Muscle layer of colon (tissue), 2 donors: ENCODE results near the gene CTXN1.

Experiments
- H3K27ac ChIP-seq: one replicate; pipeline ENCODE4 v1.7.0; 2013; ENCODE audit warnings: low read depth, mild to moderate bottlenecking, low read length, moderate library complexity
- H3K27me3 ChIP-seq, 2 donors: one replicate each; pipeline ENCODE4 v1.7.0; 2013; ENCODE audit warnings: low read length in 2 of 2, mild to moderate bottlenecking in 2 of 2; ENCODE audit not compliant: insufficient read depth in 2 of 2, control insufficient read depth in 1 of 2
- H3K36me3 ChIP-seq: one replicate; pipeline ENCODE4 v1.7.0; 2013; ENCODE audit warnings: mild to moderate bottlenecking, low read length; ENCODE audit not compliant: insufficient read depth
- H3K4me1 ChIP-seq: one replicate; pipeline ENCODE4 v1.7.0; 2013; ENCODE audit warnings: mild to moderate bottlenecking, low read length; ENCODE audit not compliant: insufficient read depth
- H3K4me3 ChIP-seq, 2 donors: one replicate each; pipeline ENCODE4 v1.7.0; 2013; ENCODE audit warnings: low read length in 2 of 2, low read depth in 1 of 2, mild to moderate bottlenecking in 1 of 2, moderate library complexity in 1 of 2
- H3K9ac ChIP-seq: one replicate; pipeline ENCODE4 v1.7.0; 2013; ENCODE audit warnings: low read length
- H3K9me3 ChIP-seq: one replicate; pipeline ENCODE4 v1.7.0; 2013; ENCODE audit warnings: mild to moderate bottlenecking, low read length
- donor health status: abdominal sarcoma.
- donor health status: Adenocarcinoma of cecum.

CTXN1 gene

DNA sequence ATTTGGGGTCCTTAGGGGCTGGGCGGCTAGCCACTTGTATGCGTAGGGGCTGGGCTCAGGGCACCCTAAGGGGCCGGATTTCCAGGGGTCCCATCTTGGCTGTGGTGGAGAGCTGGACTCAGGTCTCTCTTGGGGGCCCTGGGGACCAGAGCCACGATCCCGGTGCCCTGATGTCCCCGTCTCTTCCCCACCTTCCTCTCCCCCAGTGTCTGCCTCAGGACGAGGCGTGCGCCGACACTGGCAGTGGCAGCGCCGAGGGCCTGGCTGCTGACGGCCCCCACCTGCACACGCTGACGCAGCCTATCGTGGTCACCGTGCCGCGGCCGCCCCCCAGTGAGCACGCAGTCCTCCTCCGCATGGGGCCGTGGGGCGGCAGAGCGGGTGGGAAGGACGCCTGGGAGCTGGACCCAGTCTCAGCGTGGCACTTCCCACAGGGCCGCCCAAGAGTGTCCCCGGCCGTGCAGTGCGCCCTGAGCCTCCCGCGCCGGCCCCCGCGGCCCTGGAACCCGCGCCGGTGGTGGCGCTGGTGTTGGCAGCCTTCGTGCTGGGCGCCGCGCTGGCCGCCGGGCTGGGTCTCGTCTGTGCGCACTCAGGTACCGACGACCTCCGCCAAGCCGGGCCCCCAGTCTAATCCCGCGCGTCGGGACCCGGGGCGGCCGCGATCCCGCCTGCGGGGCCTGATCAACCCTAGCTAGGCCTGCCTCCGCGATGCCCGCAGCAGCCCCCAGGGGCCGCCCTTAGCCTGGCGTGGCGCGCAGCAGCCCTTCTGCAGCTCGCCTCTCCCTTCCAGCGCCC is 8.5 kb downstream of the CTXN1 start:
- Histone ChIP-seq H3K4me1 (peaks cover 26% of the 10 kb centered on the region), H3K36me3 (peaks cover 10% of the 10 kb centered on the region), H3K27me3 (peaks cover 18 to 62% of the 10 kb centered on the region in 2 donors), H3K4me3 (no peak overlapping the region), H3K9me3 (no peaks in the 10 kb centered on the region), H3K9ac (no peak overlapping the region), H3K27ac (no peak overlapping the region)

DNA sequence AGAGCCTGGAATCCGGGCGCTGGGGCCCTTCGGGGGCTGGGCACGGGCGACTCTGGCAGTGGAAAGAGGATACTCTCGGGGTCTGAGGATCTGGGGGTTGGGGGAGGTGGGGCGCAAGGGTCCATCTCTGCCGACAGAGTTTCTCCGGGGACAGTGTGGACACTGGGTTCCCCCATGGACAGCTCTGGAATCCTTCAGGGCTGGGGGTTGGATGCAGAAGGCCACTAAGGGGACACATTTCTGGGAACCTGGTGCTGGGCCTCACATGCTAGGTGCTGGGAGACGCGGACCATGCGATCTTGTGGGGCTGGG is 9.0 kb downstream of the CTXN1 start:
- H3K27ac ChIP-seq: no peak overlapping the region
- peaks cover 21% of the 10 kb centered on the region for H3K4me1 ChIP-seq
- H3K36me3 ChIP-seq: peaks cover 7% of the 10 kb centered on the region
- H3K4me3 ChIP-seq: no peak overlapping the region
- H3K9ac ChIP-seq: no peak overlapping the region
- H3K9me3 ChIP-seq: no peaks in the 10 kb centered on the region
- peaks cover 18 to 62% of the 10 kb centered on the region in 2 donors for H3K27me3 ChIP-seq

DNA sequence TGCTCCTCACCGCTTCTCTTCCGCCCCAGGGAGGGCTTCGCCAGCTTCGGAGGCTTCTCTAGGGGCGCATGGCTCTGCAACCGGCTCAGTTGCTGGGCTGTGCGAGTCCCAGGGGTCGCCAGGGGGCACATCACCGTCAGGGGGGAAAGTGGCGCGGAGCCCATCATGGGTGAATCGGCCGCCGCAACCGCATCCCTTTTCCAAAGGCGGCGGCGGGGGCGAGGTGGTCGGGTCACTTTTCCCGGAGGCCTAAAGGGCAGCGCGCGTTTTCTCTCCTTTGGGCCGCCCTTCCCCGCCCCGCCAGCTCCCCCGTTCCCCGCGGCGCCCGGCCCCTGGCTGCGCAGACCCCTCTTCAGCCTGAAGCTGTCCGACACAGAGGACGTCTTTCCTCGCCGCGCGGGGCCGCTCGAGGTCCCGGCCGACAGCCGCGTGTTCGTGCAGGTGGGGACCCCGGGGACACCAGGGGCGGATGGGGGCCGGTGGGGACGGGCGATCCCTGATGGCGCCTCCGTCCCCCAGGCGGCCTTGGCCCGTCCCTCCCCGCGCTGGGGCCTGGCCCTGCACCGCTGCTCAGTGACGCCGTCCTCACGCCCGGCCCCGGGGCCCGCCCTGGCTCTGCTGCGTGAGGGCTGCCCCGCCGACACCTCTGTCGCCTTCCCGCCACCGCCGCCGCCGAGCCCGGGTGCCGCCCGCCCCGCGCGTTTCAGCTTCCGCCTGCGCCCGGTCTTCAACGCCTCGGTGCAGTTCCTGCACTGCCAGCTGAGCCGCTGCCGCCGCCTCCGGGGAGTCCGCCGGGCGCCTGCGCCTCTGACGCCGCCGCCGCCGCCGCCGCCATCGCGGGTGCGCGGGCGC is 9.6 kb downstream of the CTXN1 start:
- H3K9ac ChIP-seq: no peak overlapping the region
- no peak overlapping the region for H3K4me3 ChIP-seq
- no peaks in the 10 kb centered on the region for H3K9me3 ChIP-seq
- H3K27me3 ChIP-seq: peaks cover 18 to 62% of the 10 kb centered on the region in 2 donors
- H3K36me3 ChIP-seq: peaks cover 9% of the 10 kb centered on the region
- H3K27ac ChIP-seq: no peak overlapping the region
- H3K4me1 ChIP-seq: peaks cover 15% of the 10 kb centered on the region

DNA sequence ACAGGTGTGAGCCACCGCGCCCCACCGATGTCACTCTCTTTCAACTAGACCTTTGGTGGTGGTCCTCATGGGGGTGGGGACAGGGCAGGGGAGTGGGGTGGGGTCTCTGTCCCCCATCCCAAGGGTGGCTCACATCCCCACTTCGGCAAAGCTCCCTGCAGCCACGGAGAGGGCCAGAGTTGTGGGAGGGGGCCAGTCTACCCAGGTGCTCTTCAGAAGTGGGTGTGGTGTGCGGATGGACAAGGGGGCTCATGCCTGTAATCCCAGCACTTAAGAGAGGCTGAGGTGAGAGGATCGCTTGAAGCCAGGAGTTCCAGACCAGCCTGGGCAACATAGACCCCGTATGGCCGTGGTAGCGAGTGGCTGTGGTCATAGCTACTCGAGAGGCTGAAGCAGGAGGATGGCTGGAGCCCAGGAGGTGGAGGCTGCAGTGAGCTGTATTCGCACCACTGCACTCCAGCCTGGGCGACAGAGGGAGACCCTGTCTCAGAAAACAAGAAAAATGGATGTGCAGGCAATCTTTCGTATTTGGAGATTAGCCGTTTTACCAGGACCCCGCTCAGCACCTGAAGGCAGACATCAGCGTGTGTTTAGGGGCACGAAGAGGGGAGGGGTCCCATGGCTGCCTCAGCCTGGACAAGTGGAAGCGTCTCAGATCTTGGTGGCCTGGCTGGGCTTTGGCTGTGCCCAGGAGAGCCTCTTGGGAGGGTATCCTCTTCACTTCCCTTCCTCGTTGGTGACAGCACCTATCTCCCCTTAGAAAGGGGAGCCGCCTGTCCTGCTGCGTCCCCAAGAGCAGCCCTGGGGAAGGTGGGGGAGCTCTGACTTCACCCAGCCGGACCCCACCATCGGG is 10.5 kb downstream of the CTXN1 start:
- no peak overlapping the region for H3K27ac ChIP-seq
- peaks cover 10% of the 10 kb centered on the region for H3K4me1 ChIP-seq
- peaks cover 18% of the 10 kb centered on the region for H3K36me3 ChIP-seq
- no peak overlapping the region for H3K9ac ChIP-seq
- H3K9me3 ChIP-seq: no peaks in the 10 kb centered on the region
- peaks cover 18 to 62% of the 10 kb centered on the region in 2 donors for H3K27me3 ChIP-seq
- no peak overlapping the region for H3K4me3 ChIP-seq

DNA sequence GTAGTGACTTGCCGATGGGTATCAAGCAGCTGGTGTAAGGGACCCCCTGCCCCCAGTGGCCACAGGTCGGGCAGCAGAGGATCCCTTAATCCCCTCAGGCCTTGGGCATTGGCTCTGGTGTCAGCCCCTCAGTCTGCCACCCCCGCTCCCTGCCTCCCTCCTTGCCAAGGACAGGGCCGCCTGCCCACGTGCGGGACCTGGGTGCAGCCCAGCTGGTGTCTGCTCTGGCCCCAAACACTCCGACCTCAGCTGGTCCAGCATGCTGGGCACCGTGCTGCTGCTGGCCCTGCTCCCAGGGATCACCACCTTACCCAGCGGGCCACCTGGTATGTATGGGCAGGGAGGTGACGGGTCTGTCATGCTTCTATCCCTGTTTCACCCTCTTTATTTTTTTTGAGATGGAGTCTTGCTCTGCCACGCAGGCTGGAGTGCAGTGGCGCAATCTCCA is 11.3 kb downstream of the CTXN1 start, which contains the start of gene TGFBR3L:
Gene TGFBR3L, plus strand, starts transcription at position 233 of the 448 bp plus-strand sequence.
- Histone ChIP-seq H3K9me3 (no peaks in the 10 kb centered on the region), H3K4me1 (peaks cover 7% of the 10 kb centered on the region), H3K27me3 (peaks cover 18 to 59% of the 10 kb centered on the region in 2 donors), H3K27ac (no peak within 1 kb of the TSS), H3K4me3 (no peak within 1 kb of the TSS), H3K9ac (no peak within 1 kb of the TSS), H3K36me3 (peaks cover 26% of the 10 kb centered on the region)

DNA sequence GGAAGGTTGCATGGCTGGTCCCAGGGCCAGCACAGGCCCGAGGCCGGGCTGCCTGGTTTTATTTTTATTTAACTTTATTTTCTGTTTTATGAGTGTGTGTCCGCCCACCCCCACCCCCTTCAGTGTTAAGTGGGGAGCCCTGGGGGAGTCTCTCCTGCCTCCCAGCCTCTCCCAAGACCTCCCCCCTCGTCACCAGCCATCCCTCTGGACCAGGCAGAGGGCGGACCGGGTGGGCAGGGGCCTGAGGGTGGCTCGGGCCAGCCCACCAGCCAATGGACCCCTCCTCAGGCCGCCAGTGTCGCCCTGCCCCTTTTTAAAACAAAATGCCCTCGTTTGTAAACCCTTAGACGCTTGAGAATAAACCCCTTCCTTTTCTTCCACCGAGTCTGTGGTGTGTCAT is 11.8 kb downstream of the CTXN1 start:
- peaks cover 5% of the 10 kb centered on the region for H3K4me1 ChIP-seq
- no peak overlapping the region for H3K27ac ChIP-seq
- H3K36me3 ChIP-seq: peaks cover 26% of the 10 kb centered on the region
- H3K9ac ChIP-seq: no peak overlapping the region
- H3K9me3 ChIP-seq: no peaks in the 10 kb centered on the region
- no peak overlapping the region for H3K4me3 ChIP-seq
- peaks cover 18 to 54% of the 10 kb centered on the region in 2 donors for H3K27me3 ChIP-seq

DNA sequence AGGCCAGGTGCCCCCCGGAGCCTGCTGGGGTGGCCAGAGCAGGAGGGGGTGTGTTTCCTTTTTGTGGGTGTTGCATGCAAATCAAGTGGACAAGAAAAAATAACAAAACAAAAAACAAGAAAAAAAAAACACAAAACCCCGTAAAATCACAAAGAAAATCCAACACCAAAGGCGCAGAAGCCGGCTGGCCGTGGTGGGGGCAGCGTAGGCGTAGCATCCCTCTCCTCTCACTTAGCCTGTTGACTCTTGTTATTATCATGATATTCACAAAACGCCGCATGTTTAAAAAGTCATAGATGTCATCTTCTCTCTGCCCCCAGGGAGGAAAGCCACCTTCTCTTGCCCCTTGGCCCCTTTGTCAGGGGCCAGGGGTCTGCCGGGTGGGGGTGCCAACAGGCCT is 12.3 kb downstream of the CTXN1 start:
- H3K27ac ChIP-seq: no peak overlapping the region
- no peaks in the 10 kb centered on the region for H3K9me3 ChIP-seq
- H3K9ac ChIP-seq: no peak overlapping the region
- H3K27me3 ChIP-seq: peaks cover 17 to 50% of the 10 kb centered on the region in 2 donors
- no peak overlapping the region for H3K4me3 ChIP-seq
- H3K36me3 ChIP-seq: peaks cover 26% of the 10 kb centered on the region
- H3K4me1 ChIP-seq: peaks cover 5% of the 10 kb centered on the region

DNA sequence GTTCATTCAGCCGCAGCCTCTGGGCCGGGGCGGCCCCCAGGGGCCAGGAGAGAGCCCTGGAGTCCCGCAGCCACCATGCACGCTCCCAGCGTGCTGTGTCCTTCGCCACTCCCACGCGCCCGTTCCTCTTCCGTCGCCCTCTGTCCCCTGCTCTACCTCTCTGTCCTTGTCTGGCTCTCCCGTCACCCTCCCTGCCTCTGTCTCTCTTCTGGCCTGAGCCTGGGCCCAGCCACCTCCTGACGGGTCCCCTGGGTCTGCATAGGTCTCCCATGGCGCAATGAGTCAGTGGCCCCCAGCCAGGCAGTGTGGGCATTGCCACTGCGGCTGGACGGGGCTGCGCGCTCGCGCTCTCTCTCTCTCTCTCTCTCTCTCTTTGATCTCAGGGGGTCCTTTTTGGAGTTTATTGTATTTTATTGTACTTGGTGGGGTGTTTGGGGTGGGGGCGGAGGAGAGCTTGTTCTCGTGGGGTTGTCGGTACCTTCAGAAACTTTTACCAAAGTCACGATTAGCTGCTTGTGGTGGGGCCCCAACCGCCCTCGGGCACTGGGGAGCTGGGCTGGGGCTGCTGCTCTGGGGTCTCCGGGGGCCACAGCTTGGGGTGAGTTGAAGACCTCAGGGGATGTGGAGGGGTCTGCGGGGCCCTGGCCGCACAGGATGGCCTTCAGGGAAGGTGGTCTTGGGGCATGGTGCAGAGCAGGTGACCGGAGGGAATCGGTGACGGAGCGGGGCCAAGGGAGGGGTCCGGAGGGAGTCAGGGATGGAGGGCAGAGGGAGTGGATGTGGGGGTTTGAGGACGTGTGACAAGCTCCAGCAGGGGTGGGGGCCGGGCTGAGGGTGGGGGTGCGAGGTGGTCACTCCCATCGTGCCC is 13.0 kb downstream of the CTXN1 start:
- Histone ChIP-seq H3K36me3 (peaks cover 26% of the 10 kb centered on the region), H3K27me3 (peaks cover 12 to 42% of the 10 kb centered on the region in 2 donors), H3K9me3 (no peaks in the 10 kb centered on the region), H3K4me1 (peaks cover 5% of the 10 kb centered on the region), H3K27ac (no peak overlapping the region), H3K4me3 (no peak overlapping the region), H3K9ac (no peak overlapping the region)

DNA sequence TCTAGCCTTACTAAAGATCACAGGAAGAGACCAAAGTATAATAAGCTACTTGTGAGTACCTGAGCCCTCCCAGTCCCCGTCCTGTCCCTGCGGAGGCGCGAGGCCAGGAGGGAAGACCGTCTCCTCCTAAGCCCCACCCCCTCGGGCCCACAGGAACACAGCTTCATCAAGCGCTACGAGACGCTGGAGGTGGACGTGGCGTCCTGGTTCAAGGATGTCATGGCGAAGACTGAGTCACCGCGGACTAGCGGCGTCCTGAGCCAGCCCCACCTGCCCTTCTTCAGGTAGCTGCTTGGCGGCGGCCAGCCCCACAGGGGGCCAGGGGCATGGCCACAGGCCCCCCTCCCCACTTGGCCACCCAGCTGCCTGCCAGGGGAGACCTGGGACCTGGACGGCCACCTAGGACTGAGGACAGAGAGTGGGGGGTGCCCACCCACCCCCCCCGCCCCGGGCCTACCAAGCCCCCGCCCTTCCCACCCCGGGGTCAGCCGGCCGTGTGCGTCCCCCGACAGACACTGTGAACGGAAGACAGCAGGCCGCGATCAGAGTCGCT is 13.7 kb downstream of the CTXN1 start:
- Histone ChIP-seq H3K9me3 (no peaks in the 10 kb centered on the region), H3K27ac (no peak overlapping the region), H3K9ac (no peak overlapping the region), H3K4me3 (no peak overlapping the region), H3K36me3 (peaks cover 26% of the 10 kb centered on the region), H3K4me1 (peaks cover 5% of the 10 kb centered on the region), H3K27me3 (peaks cover 12 to 35% of the 10 kb centered on the region in 2 donors)

DNA sequence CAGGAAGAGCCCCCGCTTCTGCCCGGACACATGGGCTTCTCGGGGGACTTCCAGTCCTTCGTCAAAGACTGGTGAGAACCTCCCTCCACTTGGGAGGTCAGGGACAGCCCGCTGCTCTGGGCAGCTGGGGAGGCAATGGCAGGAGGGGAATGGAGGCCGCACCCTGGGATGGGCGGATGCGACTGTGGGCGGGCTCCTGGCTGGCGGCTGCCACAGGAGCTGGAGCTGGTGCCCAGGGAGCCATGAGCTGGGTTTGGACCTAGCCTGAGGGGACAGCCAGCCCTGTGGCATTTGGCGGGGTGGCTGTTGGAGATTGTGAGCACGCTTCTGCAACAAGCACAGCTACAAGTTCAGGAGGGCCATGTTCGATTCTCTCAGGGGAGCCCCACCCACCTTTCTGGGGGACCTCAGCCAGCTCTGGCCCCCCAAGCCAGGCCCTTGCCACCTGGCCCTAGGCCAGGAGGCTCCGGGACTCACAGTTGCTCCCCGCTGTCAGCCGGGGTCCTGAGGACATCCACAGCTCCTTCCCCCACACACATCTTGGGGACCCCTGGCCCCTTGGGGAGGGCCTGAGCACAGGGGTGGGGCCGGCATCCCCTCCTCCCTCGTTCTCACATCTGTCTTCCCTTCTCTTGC is 14.3 kb downstream of the CTXN1 start:
- H3K4me1 ChIP-seq: peaks cover 5% of the 10 kb centered on the region
- H3K9ac ChIP-seq: no peak overlapping the region
- no peak overlapping the region for H3K27ac ChIP-seq
- H3K27me3 ChIP-seq: peaks cover 12 to 29% of the 10 kb centered on the region in 2 donors
- H3K9me3 ChIP-seq: no peaks in the 10 kb centered on the region
- peaks cover 26% of the 10 kb centered on the region for H3K36me3 ChIP-seq
- no peak overlapping the region for H3K4me3 ChIP-seq
